ENCODE measurements around the gene PPIL1.

GRCh38 chr6:36818756-36819155 lies 55.8 kb downstream of the PPIL1 start:
- no peak for TF ChIP-seq CTCF (IDR thresholded peaks at IDR 0.05)
- no peak for TF ChIP-seq POLR2A (IDR thresholded peaks at IDR 0.05)

Data from lower leg skin (tissue), 3 donors.